Astrocyte (in vitro differentiated cells and primary cell): ENCODE results near the gene SKA2.

Source experiments
- EZH2 ChIP-seq: IDR thresholded peaks from 2 replicates; pipeline ENCODE4 v1.6.1; 2012; ENCODE audit warnings: mild to moderate bottlenecking, low read length, inconsistent platforms; ENCODE audit not compliant: insufficient read depth
- TF ChIP-seq, protein P1 (sequence below): IDR thresholded peaks from 2 replicates; pipeline ENCODE4 v1.5.1; 2011; ENCODE audit warnings: low read depth, mild to moderate bottlenecking, inconsistent platforms, low read length, moderate library complexity; ENCODE audit not compliant: insufficient read depth

- TF ChIP-seq, protein P1, sequence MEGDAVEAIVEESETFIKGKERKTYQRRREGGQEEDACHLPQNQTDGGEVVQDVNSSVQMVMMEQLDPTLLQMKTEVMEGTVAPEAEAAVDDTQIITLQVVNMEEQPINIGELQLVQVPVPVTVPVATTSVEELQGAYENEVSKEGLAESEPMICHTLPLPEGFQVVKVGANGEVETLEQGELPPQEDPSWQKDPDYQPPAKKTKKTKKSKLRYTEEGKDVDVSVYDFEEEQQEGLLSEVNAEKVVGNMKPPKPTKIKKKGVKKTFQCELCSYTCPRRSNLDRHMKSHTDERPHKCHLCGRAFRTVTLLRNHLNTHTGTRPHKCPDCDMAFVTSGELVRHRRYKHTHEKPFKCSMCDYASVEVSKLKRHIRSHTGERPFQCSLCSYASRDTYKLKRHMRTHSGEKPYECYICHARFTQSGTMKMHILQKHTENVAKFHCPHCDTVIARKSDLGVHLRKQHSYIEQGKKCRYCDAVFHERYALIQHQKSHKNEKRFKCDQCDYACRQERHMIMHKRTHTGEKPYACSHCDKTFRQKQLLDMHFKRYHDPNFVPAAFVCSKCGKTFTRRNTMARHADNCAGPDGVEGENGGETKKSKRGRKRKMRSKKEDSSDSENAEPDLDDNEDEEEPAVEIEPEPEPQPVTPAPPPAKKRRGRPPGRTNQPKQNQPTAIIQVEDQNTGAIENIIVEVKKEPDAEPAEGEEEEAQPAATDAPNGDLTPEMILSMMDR, result no peak
- no peak for TF ChIP-seq EZH2
Measured at GRCh38 chr17:59186850-59187249, 31.9 kb upstream of the SKA2 start.
